ENCODE data around the gene USP3.

USP3 gene

GRCh38 chr15:63587527-63587926 is 83.1 kb downstream of the USP3 start:
- H2BK5ac ChIP-seq (ENCODE audit: low read depth, low read length, poor library complexity): no peak overlapping the region
- no peak overlapping the region for H3K9ac ChIP-seq (ENCODE audit: low read length)
- no peak overlapping the region for H2AK5ac ChIP-seq (ENCODE audit: low read length)
- peaks cover 2% of the 10 kb centered on the region for H3K9me3 ChIP-seq (ENCODE audit: insufficient read depth, low read depth, low read length)
- H2BK120ac ChIP-seq (ENCODE audit: insufficient read depth, low read length, poor library complexity): no peak overlapping the region
- no peak overlapping the region for H2BK12ac ChIP-seq (ENCODE audit: low read length)
- DNase-seq: no peak
- WGBS (ENCODE audit: extremely low coverage, insufficient coverage, insufficient read length): no CpG with 5 or more reads among the region's 2 CpGs
- H4K12ac ChIP-seq (ENCODE audit: low read depth, low read length): no peak overlapping the region
- H3K23ac ChIP-seq (ENCODE audit: low read length): no peak overlapping the region
- no peaks in the 10 kb centered on the region for H3K27me3 ChIP-seq (ENCODE audit: insufficient read depth, low read length)
- no peaks in the 10 kb centered on the region for H3K79me2 ChIP-seq (ENCODE audit: control insufficient read depth, insufficient read depth, low read length, poor library complexity)
- H3K4me2 ChIP-seq (ENCODE audit: low read length): no peak overlapping the region
- H3K27ac ChIP-seq (ENCODE audit: low read depth, low read length): no peak overlapping the region
- H3K18ac ChIP-seq (ENCODE audit: low read length): no peak overlapping the region
- H3K4ac ChIP-seq (ENCODE audit: low read depth, low read length): no peak overlapping the region
- no peak overlapping the region for H2AFZ ChIP-seq (ENCODE audit: insufficient read depth, low read length, poor library complexity)
- peaks cover 4 to 17% of the 10 kb centered on the region in 2 experiments for H3K36me3 ChIP-seq (ENCODE audit: control insufficient read depth in 1 of 2, insufficient read depth in 2 of 2, low read length in 2 of 2)
- no peak overlapping the region for H4K8ac ChIP-seq (ENCODE audit: low read depth, low read length)
- H3K4me3 ChIP-seq (ENCODE audit: low read depth, low read length): no peak overlapping the region
- H3K79me1 ChIP-seq (ENCODE audit: low read length): no peaks in the 10 kb centered on the region
- H3K14ac ChIP-seq (ENCODE audit: low read length): no peak overlapping the region
- H3K4me1 ChIP-seq (ENCODE audit: control insufficient read depth in 1 of 2, insufficient read depth in 2 of 2, low read length in 2 of 2): no peaks in the 10 kb centered on the region
- no peak overlapping the region for H4K91ac ChIP-seq (ENCODE audit: low read depth, low read length)

- H2AFZ ChIP-seq (ENCODE audit: insufficient read depth, low read length, poor library complexity): no peak overlapping the region
These were observed 84.4 kb downstream of the USP3 start for GRCh38 chr15:63588826-63589225.

GRCh38 chr15:63593705-63594671 is 89.6 kb downstream of the USP3 start:
- no peaks in the 10 kb centered on the region for H3K79me1 ChIP-seq (ENCODE audit: low read length)
- H3K9ac ChIP-seq (ENCODE audit: low read length): no peak overlapping the region
- H3K9me3 ChIP-seq (ENCODE audit: insufficient read depth, low read depth, low read length): peaks cover 2% of the 10 kb centered on the region
- no peak overlapping the region for H3K4ac ChIP-seq (ENCODE audit: low read depth, low read length)
- H3K4me2 ChIP-seq (ENCODE audit: low read length): no peak overlapping the region
- H2AK5ac ChIP-seq (ENCODE audit: low read length): no peak overlapping the region
- no peak overlapping the region for H4K8ac ChIP-seq (ENCODE audit: low read depth, low read length)
- H3K4me3 ChIP-seq (ENCODE audit: low read depth, low read length): no peak overlapping the region
- H3K4me1 ChIP-seq (ENCODE audit: control insufficient read depth in 1 of 2, insufficient read depth in 2 of 2, low read length in 2 of 2): no peaks in the 10 kb centered on the region
- H3K27ac ChIP-seq (ENCODE audit: low read depth, low read length): no peak overlapping the region
- no peak overlapping the region for H3K18ac ChIP-seq (ENCODE audit: low read length)
- no peak overlapping the region for H2BK12ac ChIP-seq (ENCODE audit: low read length)
- no peak overlapping the region for H2BK120ac ChIP-seq (ENCODE audit: insufficient read depth, low read length, poor library complexity)
- no peaks in the 10 kb centered on the region for H3K79me2 ChIP-seq (ENCODE audit: control insufficient read depth, insufficient read depth, low read length, poor library complexity)
- no peak overlapping the region for H4K12ac ChIP-seq (ENCODE audit: low read depth, low read length)
- no peak overlapping the region for H3K23ac ChIP-seq (ENCODE audit: low read length)
- no peak overlapping the region for H3K14ac ChIP-seq (ENCODE audit: low read length)
- H4K91ac ChIP-seq (ENCODE audit: low read depth, low read length): no peak overlapping the region
- H2AFZ ChIP-seq (ENCODE audit: insufficient read depth, low read length, poor library complexity): no peak overlapping the region
- no peak overlapping the region for H2BK5ac ChIP-seq (ENCODE audit: low read depth, low read length, poor library complexity)
- peaks cover 6 to 22% of the 10 kb centered on the region in 2 experiments for H3K36me3 ChIP-seq (ENCODE audit: control insufficient read depth in 1 of 2, insufficient read depth in 2 of 2, low read length in 2 of 2)
- no peaks in the 10 kb centered on the region for H3K27me3 ChIP-seq (ENCODE audit: insufficient read depth, low read length)
- DNase-seq: no peak
- WGBS (ENCODE audit: extremely low coverage, insufficient coverage, insufficient read length): no CpG with 5 or more reads among the region's 9 CpGs

More at GRCh38 chr15:63588826-63589225, 84.4 kb downstream of the USP3 start:
- no peak overlapping the region for H4K91ac ChIP-seq (ENCODE audit: low read depth, low read length)
- H3K79me1 ChIP-seq (ENCODE audit: low read length): no peaks in the 10 kb centered on the region
- no peak for DNase-seq
- no peak overlapping the region for H4K12ac ChIP-seq (ENCODE audit: low read depth, low read length)
- H3K36me3 ChIP-seq (ENCODE audit: control insufficient read depth in 1 of 2, insufficient read depth in 2 of 2, low read length in 2 of 2): peaks cover 6 to 22% of the 10 kb centered on the region in 2 experiments
- H3K79me2 ChIP-seq (ENCODE audit: control insufficient read depth, insufficient read depth, low read length, poor library complexity): no peaks in the 10 kb centered on the region
- H3K9me3 ChIP-seq (ENCODE audit: insufficient read depth, low read depth, low read length): peaks cover 2% of the 10 kb centered on the region
- H3K14ac ChIP-seq (ENCODE audit: low read length): no peak overlapping the region
- H3K27me3 ChIP-seq (ENCODE audit: insufficient read depth, low read length): no peaks in the 10 kb centered on the region
- H3K4ac ChIP-seq (ENCODE audit: low read depth, low read length): no peak overlapping the region
- no peak overlapping the region for H2BK5ac ChIP-seq (ENCODE audit: low read depth, low read length, poor library complexity)
- H3K18ac ChIP-seq (ENCODE audit: low read length): no peak overlapping the region
- H2BK120ac ChIP-seq (ENCODE audit: insufficient read depth, low read length, poor library complexity): no peak overlapping the region
- H3K23ac ChIP-seq (ENCODE audit: low read length): no peak overlapping the region
- H3K27ac ChIP-seq (ENCODE audit: low read depth, low read length): no peak overlapping the region
- no CpG with 5 or more reads among the region's 6 CpGs for WGBS (ENCODE audit: extremely low coverage, insufficient coverage, insufficient read length)
- no peak overlapping the region for H2AK5ac ChIP-seq (ENCODE audit: low read length)
- no peak overlapping the region for H4K8ac ChIP-seq (ENCODE audit: low read depth, low read length)
- no peak overlapping the region for H2BK12ac ChIP-seq (ENCODE audit: low read length)
- no peak overlapping the region for H3K4me3 ChIP-seq (ENCODE audit: low read depth, low read length)
- no peak overlapping the region for H3K4me2 ChIP-seq (ENCODE audit: low read length)
- no peak overlapping the region for H3K9ac ChIP-seq (ENCODE audit: low read length)
- H3K4me1 ChIP-seq (ENCODE audit: control insufficient read depth in 1 of 2, insufficient read depth in 2 of 2, low read length in 2 of 2): no peaks in the 10 kb centered on the region

GRCh38 chr15:63595065-63595464 is 90.7 kb downstream of the USP3 start:
- Histone ChIP-seq H4K91ac (ENCODE audit: low read depth, low read length) (no peak overlapping the region), H3K4me1 (ENCODE audit: control insufficient read depth in 1 of 2, insufficient read depth in 2 of 2, low read length in 2 of 2) (peaks cover 0 to 3% of the 10 kb centered on the region in 2 experiments), H4K8ac (ENCODE audit: low read depth, low read length) (no peak overlapping the region), H3K23ac (ENCODE audit: low read length) (no peak overlapping the region), H2BK120ac (ENCODE audit: insufficient read depth, low read length, poor library complexity) (no peak overlapping the region), H3K18ac (ENCODE audit: low read length) (no peak overlapping the region), H2BK12ac (ENCODE audit: low read length) (no peak overlapping the region), H3K4ac (ENCODE audit: low read depth, low read length) (no peak overlapping the region), H4K12ac (ENCODE audit: low read depth, low read length) (no peak overlapping the region), H3K9me3 (ENCODE audit: insufficient read depth, low read depth, low read length) (peaks cover 2% of the 10 kb centered on the region), H2AFZ (ENCODE audit: insufficient read depth, low read length, poor library complexity) (no peak overlapping the region), H3K4me2 (ENCODE audit: low read length) (no peak overlapping the region), H3K36me3 (ENCODE audit: control insufficient read depth in 1 of 2, insufficient read depth in 2 of 2, low read length in 2 of 2) (peaks cover 6 to 20% of the 10 kb centered on the region in 2 experiments), H3K27me3 (ENCODE audit: insufficient read depth, low read length) (no peaks in the 10 kb centered on the region), H2BK5ac (ENCODE audit: low read depth, low read length, poor library complexity) (no peak overlapping the region), H3K4me3 (ENCODE audit: low read depth, low read length) (no peak overlapping the region), H3K14ac (ENCODE audit: low read length) (no peak overlapping the region), H3K27ac (ENCODE audit: low read depth, low read length) (no peak overlapping the region), H3K9ac (ENCODE audit: low read length) (no peak overlapping the region), H2AK5ac (ENCODE audit: low read length) (no peak overlapping the region), H3K79me2 (ENCODE audit: control insufficient read depth, insufficient read depth, low read length, poor library complexity) (no peaks in the 10 kb centered on the region), H3K79me1 (ENCODE audit: low read length) (no peaks in the 10 kb centered on the region)
- DNase-seq: peak; percentile 55 to 65
- no CpG with 5 or more reads among the region's 3 CpGs for WGBS (ENCODE audit: extremely low coverage, insufficient coverage, insufficient read length)
